Keratinocyte (primary cell): ENCODE results near the gene PRKCA. TPM values are rescaled to one million over a fixed set of nuclear protein-coding genes. Genes with fewer than 3 reads are reported as not detected.

ENCODE experiments used
- DNase-seq: peaks from one replicate; pipeline ENCODE4 v3.0.0-alpha.2; 2011; ENCODE audit warnings: low read depth, missing footprints, low spot score
- FAIRE-seq: peaks from 2 replicates; lab custom pipeline; 2011; peaks lifted over from hg19 to GRCh38; lab: Jason Lieb, UNC
- H2AFZ ChIP-seq: 2 replicates; pipeline ENCODE4 v1.6.0; 2012; ENCODE audit warnings: low read length, control low read depth, inconsistent platforms; ENCODE audit not compliant: control insufficient read depth
- H3K27ac ChIP-seq: 2 replicates; pipeline ENCODE4 v1.5.1; 2011; ENCODE audit warnings: low read length; ENCODE audit not compliant: control insufficient read depth, insufficient read depth
- H3K27me3 ChIP-seq: 3 replicates; pipeline ENCODE4 v1.6.0; 2011; ENCODE audit warnings: low read length; ENCODE audit not compliant: control insufficient read depth, insufficient read depth; ENCODE audit errors: extremely low read depth
- H3K36me3 ChIP-seq, 2 experiments: 2 replicates in 1 of 2; 3 replicates in 1 of 2; pipeline ENCODE4 v1.5.1; 2011; ENCODE audit warnings: low read length in 2 of 2, mild to moderate bottlenecking in 1 of 2; ENCODE audit not compliant: control insufficient read depth in 2 of 2, insufficient read depth in 2 of 2; ENCODE audit errors: extremely low read depth in 1 of 2
- H3K4me1 ChIP-seq: 3 replicates; pipeline ENCODE4 v1.5.1; 2011; ENCODE audit warnings: low read length; ENCODE audit not compliant: control insufficient read depth, insufficient read depth; ENCODE audit errors: extremely low read depth
- H3K4me2 ChIP-seq: 3 replicates; pipeline ENCODE4 v1.6.0; 2011; ENCODE audit warnings: low read depth, low read length; ENCODE audit not compliant: control insufficient read depth, insufficient read depth; ENCODE audit errors: extremely low read depth
- H3K4me3 ChIP-seq, 3 experiments: fragments of 200-600 bp in 1 of 3; sonication (generic) in 1 of 3; 2 replicates in 2 of 3; 3 replicates in 1 of 3; pipeline ENCODE4 v1.5.1; 2011 to 2016; ENCODE audit warnings: low read length in 3 of 3, mild to moderate bottlenecking in 3 of 3, control low read depth in 2 of 3, inconsistent platforms in 1 of 3, low read depth in 1 of 3, mixed read lengths in 1 of 3, mixed run types in 1 of 3, moderate library complexity in 1 of 3; ENCODE audit not compliant: control insufficient read depth in 2 of 3, insufficient read depth in 2 of 3; ENCODE audit errors: extremely low read depth in 1 of 3
- H3K79me2 ChIP-seq: 2 replicates; pipeline ENCODE4 v1.6.0; 2012; ENCODE audit warnings: low read length; ENCODE audit not compliant: control insufficient read depth, insufficient read depth
- H3K9ac ChIP-seq: 3 replicates; pipeline ENCODE4 v1.6.0; 2011; ENCODE audit warnings: low read length; ENCODE audit not compliant: control insufficient read depth, insufficient read depth; ENCODE audit errors: extremely low read depth
- H3K9me1 ChIP-seq: 3 replicates; pipeline ENCODE4 v1.6.0; 2011; ENCODE audit warnings: low read length; ENCODE audit not compliant: control insufficient read depth, insufficient read depth; ENCODE audit errors: extremely low read depth
- H3K9me3 ChIP-seq: 2 replicates; pipeline ENCODE4 v1.5.1; 2012; ENCODE audit warnings: low read depth, low read length; ENCODE audit not compliant: control insufficient read depth
- H4K20me1 ChIP-seq: 3 replicates; pipeline ENCODE4 v1.6.0; 2011; ENCODE audit warnings: low read length; ENCODE audit not compliant: control insufficient read depth, insufficient read depth; ENCODE audit errors: extremely low read depth
- CTCF ChIP-seq, 3 experiments: IDR thresholded peaks in 1 of 3; conservative IDR thresholded peaks in 1 of 3; optimal IDR thresholded peaks in 1 of 3; 2 replicates in 2 of 3; 3 replicates in 1 of 3; pipeline versions ENCODE3 to v1.5.1; 2011; ENCODE audit warnings: low read length in 3 of 3, mild to moderate bottlenecking in 3 of 3, moderate library complexity in 2 of 3, control low read depth in 1 of 3, inconsistent platforms in 1 of 3; ENCODE audit not compliant: insufficient read depth in 2 of 3; ENCODE audit errors: extremely low read depth in 1 of 3
- EZH2 ChIP-seq: IDR thresholded peaks from one replicate; pipeline ENCODE4 v1.6.1; 2012; ENCODE audit warnings: inconsistent platforms, mild to moderate bottlenecking, low read length, moderate library complexity
- dilution Hi-C: fragments of 300-500 bp; cut with MboI; formaldehyde crosslinking; loops from one replicate; pipeline ENCODE4 v1.7.0; 2020; ENCODE audit warnings: low sequenced_read_pairs; ENCODE audit not compliant: extremely low pct_ligation_motif_present
- polyA plus RNA-seq, 5 experiments: library from polyadenylated mRNA; depleted of rRNA in 3 of 5; stranded (reverse) in 3 of 5; stranded (forward) in 1 of 5; unstranded in 1 of 5; fragments of >200 nt; gene quantifications; 1 replicate in 1 of 5; 2 replicates in 3 of 5; 3 replicates in 1 of 5; pipeline versions ENCODE4 v1.2.1 to v1.2.3, GENCODE V29; 2011 to 2012; ENCODE audit warnings: missing spikeins in 2 of 5, low read depth in 1 of 5, low replicate concordance in 1 of 5

Gene PRKCA
- polyA plus RNA-seq, 1 donor (not counting 4 experiments of a cell fraction or from before 2014, with no cell fraction given): 3.6 TPM

GRCh38 chr17:66367107-66367506, 64.7 kb downstream of the PRKCA start:
- Histone ChIP-seq H3K9me3 (no peaks in the 10 kb centered on the region), H3K36me3 (no peaks in the 10 kb centered on the region), H3K79me2 (no peaks in the 10 kb centered on the region), H3K27me3 (no peaks in the 10 kb centered on the region), H2AFZ (no peak overlapping the region), H3K4me2 (no peak overlapping the region), H3K9me1 (no peaks in the 10 kb centered on the region), H4K20me1 (no peaks in the 10 kb centered on the region), H3K9ac (no peak overlapping the region), H3K27ac (no peak overlapping the region), H3K4me1 (no peaks in the 10 kb centered on the region), H3K4me3 (no peak overlapping the region)
- TF ChIP-seq CTCF (optimal IDR thresholded peaks at IDR 0.05 in 1 of 3, IDR thresholded peaks at IDR 0.05 in 1 of 3, conservative IDR thresholded peaks at IDR 0.05 in 1 of 3; ENCODE audit: extremely low read depth in 1 of 3, insufficient read depth in 2 of 3, low read length in 3 of 3) (no peak), EZH2 (no peak)
- FAIRE-seq (no peak), DNase-seq (no peak)
- dilution Hi-C loops: no loop called here

GRCh38 chr17:66369830-66370229, 67.4 kb downstream of the PRKCA start:
- Histone ChIP-seq H3K79me2 (no peaks in the 10 kb centered on the region), H3K4me2 (no peak overlapping the region), H3K9ac (no peak overlapping the region), H3K27me3 (no peaks in the 10 kb centered on the region), H3K4me3 (no peak overlapping the region), H3K36me3 (no peaks in the 10 kb centered on the region), H3K4me1 (no peaks in the 10 kb centered on the region), H3K9me3 (no peaks in the 10 kb centered on the region), H3K27ac (no peak overlapping the region), H2AFZ (no peak overlapping the region), H3K9me1 (no peaks in the 10 kb centered on the region), H4K20me1 (no peaks in the 10 kb centered on the region)
- no peak for TF ChIP-seq CTCF (optimal IDR thresholded peaks at IDR 0.05 in 1 of 3, IDR thresholded peaks at IDR 0.05 in 1 of 3, conservative IDR thresholded peaks at IDR 0.05 in 1 of 3; ENCODE audit: extremely low read depth in 1 of 3, insufficient read depth in 2 of 3, low read length in 3 of 3)
- no peak for TF ChIP-seq EZH2
- DNase-seq (no peak), FAIRE-seq (no peak)
- dilution Hi-C loops: no loop called here
